SIG-M5 treated with dmso at 0.1 percent for 504 hours (cell line): ENCODE data around the gene CHCT1.
A peak's percentile ranks its signal among the peaks of the same experiment; 100 is the strongest.

ENCODE experiments used
- DNase-seq: peaks from one replicate; lab custom pipeline; 2025; ENCODE audit not compliant: unreplicated experiment; lab: John Stamatoyannopoulos, UW

CHCT1 gene

GRCh38 chr17:60439501-60439900 is 17.2 kb downstream of the CHCT1 start:
- peak; percentile 81 for DNase-seq

DNA sequence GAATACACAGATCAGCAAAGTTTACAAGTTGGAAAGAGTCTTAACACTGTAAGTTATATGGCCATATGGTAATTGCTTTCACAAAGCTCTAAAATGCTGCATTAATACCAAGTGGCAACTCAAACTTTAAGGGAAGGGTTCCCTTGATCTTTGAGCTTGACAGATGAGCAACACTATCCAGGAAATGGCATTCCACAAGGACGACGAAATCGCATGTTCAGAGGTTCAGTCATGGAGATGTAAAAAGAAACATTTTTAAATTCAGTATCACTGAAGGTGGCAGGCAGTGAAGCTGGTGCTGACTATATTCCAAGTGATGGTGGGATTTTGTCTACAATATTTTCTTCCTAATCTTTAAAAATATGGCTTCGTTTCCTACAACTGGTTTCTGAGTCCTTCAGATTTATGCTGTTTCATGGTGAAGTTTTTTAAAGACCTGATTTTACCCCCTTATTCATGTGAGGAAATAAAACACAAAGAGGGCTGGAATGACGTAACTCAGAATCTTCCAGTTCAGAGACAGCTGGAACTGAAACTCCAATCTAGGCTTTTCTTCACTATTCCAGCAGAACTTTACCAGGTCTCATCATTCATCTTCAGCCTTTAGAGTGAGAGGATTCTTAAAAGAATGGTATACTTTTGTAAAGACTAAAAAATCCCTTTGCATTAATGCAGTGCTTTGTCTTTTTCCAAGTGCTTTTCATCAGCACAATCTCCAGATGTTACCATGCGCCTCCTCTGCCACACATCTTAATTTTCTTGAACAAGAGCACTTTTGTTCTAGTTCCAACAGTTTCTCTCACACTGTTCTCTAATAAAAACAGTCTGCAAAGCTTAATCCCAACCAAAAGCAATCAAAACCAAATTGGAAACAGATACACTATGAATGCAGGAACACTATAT is 20.2 kb downstream of the CHCT1 start:
- DNase-seq = no peak

DNA sequence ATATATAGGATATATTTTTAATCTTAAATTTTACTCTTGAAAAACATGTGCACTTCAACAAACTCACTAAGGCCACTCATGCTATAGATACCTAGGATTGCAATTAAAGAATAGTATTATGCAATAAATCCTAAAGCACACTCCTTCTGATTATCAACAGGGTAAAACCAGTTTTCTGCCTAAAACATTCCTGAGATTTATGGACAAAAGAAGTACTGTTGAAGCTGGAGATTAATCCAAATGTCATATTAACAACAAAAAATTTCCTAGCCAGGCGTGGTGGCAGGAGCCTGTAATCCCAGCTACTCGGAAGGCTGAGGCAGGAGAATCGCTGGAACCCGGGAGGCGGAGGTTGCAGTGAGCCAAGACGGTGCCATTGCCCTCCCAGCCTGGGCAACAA is 21.4 kb downstream of the CHCT1 start:
- no peak for DNase-seq

- no peak for DNase-seq
Measured at GRCh38 chr17:60445144-60445543, 22.9 kb downstream of the CHCT1 start.

DNA sequence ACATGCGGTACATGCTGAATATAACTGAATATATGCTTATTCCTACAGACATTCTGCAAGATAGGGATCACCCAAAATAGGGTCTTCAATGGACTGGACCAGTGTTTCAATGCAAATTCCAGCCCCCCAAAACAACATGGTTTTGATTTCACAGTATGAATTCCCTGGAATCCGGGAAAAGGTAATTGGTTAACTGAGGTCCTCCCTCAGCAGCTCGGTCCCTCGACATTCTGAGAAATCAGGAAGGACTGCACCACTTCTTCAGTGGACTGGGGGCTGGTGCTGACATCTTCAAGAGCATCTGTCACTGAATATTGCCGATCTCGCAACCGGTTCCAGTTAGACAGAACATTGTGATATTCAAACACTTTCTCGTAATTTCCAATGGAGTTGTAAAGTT is 25.1 kb downstream of the CHCT1 start:
- DNase-seq = no peak

DNA sequence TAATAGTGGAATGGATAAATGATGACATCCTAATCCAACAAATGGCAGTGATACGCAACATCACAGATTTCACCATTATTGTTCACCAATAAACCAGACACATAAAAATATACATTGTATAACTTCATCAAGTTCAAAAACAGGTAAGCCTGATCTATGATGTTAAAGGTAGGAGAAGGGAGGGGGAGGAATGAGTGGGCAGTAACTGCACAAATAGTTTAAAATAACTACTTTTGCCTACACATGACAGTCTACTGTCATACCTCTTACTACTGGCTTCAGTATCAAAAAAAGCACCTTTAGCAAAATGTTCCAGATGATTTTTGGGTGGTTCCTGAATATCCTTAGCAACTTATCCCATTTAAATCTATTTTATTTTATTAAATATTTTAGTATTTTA is 28.8 kb downstream of the CHCT1 start:
- DNase-seq = no peak

GRCh38 chr17:60451965-60452364 is 29.7 kb downstream of the CHCT1 start:
- no peak for DNase-seq

- DNase-seq = no peak
Measured at GRCh38 chr17:60455378-60455777, 33.1 kb downstream of the CHCT1 start.

DNA sequence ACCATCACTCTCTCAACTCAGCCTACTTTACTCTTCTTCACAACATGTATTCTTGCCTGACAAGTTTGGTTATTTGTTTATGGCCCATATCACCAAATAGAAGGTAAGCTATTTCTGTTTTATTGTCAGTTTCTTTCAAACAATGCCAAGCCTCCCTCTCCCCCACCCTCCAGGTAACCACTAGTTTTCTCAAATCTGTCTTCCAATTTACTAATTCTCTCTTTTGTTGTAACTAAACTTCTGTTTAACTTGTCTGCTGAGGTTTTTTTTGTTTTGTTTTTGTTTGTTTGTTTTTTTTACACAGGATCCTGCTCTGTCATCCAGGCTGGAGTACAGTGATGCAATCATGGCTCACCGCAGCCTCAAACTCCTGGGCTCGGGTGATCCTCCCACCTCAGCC is 34.9 kb downstream of the CHCT1 start:
- no peak for DNase-seq

GRCh38 chr17:60461584-60461983 is 39.3 kb downstream of the CHCT1 start:
- DNase-seq = no peak

- DNase-seq = no peak
Measured at GRCh38 chr17:60463157-60463835, 41.0 kb downstream of the CHCT1 start.

GRCh38 chr17:60464343-60464742 is 42.1 kb downstream of the CHCT1 start:
- DNase-seq = no peak

DNA sequence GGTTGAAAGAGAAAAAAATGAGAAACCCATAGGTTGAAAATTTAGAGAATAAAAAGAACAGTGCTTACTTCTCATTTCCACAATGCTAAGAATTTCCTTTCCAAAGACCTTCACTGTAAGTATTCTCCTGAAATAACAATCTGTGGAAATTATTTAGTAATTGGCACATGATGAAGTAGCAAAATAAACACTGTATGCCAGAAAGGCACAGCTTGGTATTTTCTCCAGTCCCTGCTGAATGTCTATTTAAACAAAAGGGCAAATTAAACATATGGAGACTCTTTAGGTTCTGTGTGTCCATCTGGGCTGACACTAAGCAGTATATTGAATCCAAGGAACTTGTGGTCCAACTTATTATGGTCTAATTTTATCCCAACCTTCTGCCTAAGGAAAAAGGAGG is 46.1 kb downstream of the CHCT1 start:
- no peak for DNase-seq

GRCh38 chr17:60471451-60471850 is 49.2 kb downstream of the CHCT1 start:
- DNase-seq = no peak

DNA sequence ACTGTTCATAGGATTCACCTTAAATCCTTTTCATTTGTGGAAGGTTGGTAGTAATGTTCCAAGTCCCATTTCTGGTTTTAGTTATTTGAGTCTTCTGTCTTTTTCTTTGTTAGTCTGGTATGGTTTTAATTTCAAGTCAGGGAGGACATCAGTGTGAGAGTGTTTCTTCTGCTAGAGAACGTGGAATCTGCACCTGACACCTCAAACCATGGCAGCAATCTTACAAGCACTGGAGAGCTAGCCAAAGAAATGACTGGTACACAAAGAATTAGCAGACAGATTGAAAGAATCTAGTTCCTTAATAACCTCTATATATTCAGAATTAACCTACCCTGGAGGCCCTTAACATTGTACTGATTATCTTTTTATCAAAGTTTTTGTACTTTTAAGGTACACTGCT is 50.2 kb downstream of the CHCT1 start:
- no peak for DNase-seq

- no peak for DNase-seq
Measured at GRCh38 chr17:60473788-60474187, 51.5 kb downstream of the CHCT1 start.
